ENCODE results near the gene MBP. TPM values are rescaled to one million over a fixed set of nuclear protein-coding genes. Genes with fewer than 3 reads are reported as not detected.

The MBP gene
- total RNA-seq, 4 donors from 2014 or later, result 28.6 to 55.0 (median 50.4) TPM

DNA sequence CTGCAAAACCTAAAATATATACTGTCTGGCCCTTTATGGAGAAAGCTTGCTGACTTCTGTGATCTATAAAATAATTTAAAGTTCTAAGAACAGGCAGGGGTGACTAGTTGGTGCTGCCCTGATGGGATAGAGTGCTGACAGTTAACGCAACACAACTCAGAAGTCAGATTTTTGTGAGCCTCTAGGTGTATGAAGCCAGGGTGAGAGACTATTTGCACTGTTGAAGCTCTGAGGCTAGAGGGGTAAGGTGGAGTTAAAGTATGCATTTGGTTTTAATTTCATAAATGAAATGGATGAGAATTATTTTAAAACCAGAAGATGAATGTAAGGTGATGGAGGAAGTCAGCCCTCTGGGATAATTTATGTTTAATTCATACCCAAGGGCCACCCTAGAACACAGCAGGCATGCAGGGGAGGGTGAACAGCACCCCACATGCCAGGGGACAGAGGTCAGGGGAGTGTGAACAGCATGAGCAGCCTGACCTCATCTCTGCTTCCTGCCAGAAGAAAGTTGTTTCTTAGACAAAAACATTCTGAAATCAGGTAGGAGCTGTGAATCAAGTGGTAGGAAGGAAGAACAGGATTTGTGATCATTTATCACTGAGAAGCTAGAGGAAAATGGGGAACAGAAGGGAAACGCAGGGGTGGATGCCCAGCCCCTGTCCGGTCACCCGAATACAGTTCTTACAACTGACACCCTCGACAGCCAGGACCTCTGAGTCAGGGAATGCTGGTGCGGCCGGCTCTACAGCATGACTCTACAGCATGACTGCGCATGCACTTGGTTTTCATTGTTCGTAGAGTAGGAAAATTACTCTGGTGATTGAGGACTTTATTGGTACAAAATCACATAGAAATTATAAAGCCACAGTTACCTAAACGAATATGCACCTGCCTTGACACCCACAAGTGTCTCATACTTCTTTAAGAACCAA, 93.1 kb downstream of the MBP start:
- Histone ChIP-seq H3K4me3 (no peak overlapping the region), H3K9me3 (no peaks in the 10 kb centered on the region), H3K27me3 (no peaks in the 10 kb centered on the region), H3K36me3 (no peaks in the 10 kb centered on the region), H3K4me1 (peaks cover 24 to 27% of the 10 kb centered on the region in 2 donors), H3K27ac (peak overlapping the region; percentile 60 to 76 (median 70))
- DNase-seq, result peak in 1 of 2 donors; percentile 68
- intact Hi-C loops (cut with DNase I; ENCODE audit: low total_unique reads) (no loop called here), in situ Hi-C loops (cut with MboI; ENCODE audit: low sequenced_read_pairs in 4 of 4) (no loop called here)
- ATAC-seq, result peak; percentile 42 to 77
- no peak for TF ChIP-seq POLR2A (IDR thresholded peaks at IDR 0.05)
- TF ChIP-seq, protein P1, sequence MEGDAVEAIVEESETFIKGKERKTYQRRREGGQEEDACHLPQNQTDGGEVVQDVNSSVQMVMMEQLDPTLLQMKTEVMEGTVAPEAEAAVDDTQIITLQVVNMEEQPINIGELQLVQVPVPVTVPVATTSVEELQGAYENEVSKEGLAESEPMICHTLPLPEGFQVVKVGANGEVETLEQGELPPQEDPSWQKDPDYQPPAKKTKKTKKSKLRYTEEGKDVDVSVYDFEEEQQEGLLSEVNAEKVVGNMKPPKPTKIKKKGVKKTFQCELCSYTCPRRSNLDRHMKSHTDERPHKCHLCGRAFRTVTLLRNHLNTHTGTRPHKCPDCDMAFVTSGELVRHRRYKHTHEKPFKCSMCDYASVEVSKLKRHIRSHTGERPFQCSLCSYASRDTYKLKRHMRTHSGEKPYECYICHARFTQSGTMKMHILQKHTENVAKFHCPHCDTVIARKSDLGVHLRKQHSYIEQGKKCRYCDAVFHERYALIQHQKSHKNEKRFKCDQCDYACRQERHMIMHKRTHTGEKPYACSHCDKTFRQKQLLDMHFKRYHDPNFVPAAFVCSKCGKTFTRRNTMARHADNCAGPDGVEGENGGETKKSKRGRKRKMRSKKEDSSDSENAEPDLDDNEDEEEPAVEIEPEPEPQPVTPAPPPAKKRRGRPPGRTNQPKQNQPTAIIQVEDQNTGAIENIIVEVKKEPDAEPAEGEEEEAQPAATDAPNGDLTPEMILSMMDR (IDR thresholded peaks at IDR 0.05 in 4 of 5, conservative IDR thresholded peaks at IDR 0.05 in 1 of 5), result no peak

DNA sequence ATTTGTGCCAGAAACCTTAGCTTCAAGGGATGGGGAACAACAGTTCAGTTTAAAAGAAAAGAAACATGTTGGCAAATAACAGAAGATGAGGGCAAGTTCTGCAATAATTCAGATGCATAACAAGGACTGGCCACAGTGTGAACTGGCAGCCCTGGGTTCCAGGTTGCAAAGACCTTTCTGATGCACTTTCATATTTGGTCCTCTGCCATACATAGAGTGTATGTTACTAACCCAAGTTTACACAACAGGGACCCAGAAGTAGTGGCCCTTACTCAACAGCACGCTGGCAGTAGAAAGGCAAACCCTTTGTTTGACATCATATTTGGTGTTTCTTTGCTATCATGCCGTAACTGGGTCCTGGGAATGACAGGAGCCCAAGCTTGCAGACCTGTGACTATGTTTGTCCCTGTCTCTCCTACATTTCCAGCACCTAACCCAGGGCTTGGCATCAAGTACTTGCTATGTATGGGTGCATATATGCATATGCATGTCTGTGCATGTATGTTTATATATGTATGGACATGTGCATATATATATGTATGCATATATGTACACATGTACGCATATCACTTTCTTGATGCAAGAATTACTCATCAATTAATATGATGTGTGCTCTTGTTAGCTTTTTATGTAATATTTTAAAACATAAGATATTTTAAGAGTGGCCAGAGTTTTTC, 94.3 kb downstream of the MBP start:
- TF ChIP-seq, protein P1 (IDR thresholded peaks at IDR 0.05 in 4 of 5, conservative IDR thresholded peaks at IDR 0.05 in 1 of 5), result no peak
- H3K4me3 ChIP-seq, result no peak overlapping the region
- DNase-seq (no peak), ATAC-seq (no peak)
- H3K27ac ChIP-seq, result peak overlapping the region; percentile 60 to 76 (median 70)
- H3K36me3 ChIP-seq, result no peaks in the 10 kb centered on the region
- no peaks in the 10 kb centered on the region for H3K27me3 ChIP-seq
- peaks cover 24 to 27% of the 10 kb centered on the region in 2 donors for H3K4me1 ChIP-seq
- H3K9me3 ChIP-seq, result no peaks in the 10 kb centered on the region
- intact Hi-C loops (cut with DNase I; ENCODE audit: low total_unique reads) (no loop called here), in situ Hi-C loops (cut with MboI; ENCODE audit: low sequenced_read_pairs in 4 of 4) (no loop called here)

DNA sequence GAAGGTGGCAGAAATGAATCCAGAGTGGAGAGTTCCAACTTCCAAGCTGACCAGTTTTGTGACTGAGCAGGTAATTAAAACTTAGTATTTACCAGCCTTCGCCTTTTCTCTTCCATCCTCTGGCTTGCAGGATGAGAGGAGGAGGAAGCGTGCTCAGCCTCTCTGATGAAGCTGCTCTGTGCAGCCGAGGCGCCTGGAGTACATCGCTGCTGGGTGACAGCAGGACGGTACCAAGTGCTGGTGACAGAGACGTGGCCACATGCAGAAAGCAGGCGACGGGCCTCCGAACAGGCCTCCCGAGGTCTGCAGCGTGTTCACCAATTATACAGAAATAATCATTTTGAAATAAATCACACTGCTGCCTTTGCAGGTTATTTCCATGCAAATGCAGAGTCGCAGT, 95.0 kb downstream of the MBP start:
- Histone ChIP-seq H3K4me3 (no peak overlapping the region), H3K4me1 (peaks cover 19 to 21% of the 10 kb centered on the region in 2 donors), H3K27me3 (no peaks in the 10 kb centered on the region), H3K9me3 (no peaks in the 10 kb centered on the region), H3K36me3 (no peaks in the 10 kb centered on the region), H3K27ac (peak overlapping the region in 1 of 4 donors; percentile 20)
- DNase-seq (no peak), ATAC-seq (no peak)
- intact Hi-C loops (cut with DNase I; ENCODE audit: low total_unique reads) (no loop called here), in situ Hi-C loops (cut with MboI; ENCODE audit: low sequenced_read_pairs in 4 of 4) (no loop called here)
- TF ChIP-seq POLR2A (IDR thresholded peaks at IDR 0.05), result no peak
- TF ChIP-seq, protein P1 (IDR thresholded peaks at IDR 0.05 in 4 of 5, conservative IDR thresholded peaks at IDR 0.05 in 1 of 5), result no peak

DNA sequence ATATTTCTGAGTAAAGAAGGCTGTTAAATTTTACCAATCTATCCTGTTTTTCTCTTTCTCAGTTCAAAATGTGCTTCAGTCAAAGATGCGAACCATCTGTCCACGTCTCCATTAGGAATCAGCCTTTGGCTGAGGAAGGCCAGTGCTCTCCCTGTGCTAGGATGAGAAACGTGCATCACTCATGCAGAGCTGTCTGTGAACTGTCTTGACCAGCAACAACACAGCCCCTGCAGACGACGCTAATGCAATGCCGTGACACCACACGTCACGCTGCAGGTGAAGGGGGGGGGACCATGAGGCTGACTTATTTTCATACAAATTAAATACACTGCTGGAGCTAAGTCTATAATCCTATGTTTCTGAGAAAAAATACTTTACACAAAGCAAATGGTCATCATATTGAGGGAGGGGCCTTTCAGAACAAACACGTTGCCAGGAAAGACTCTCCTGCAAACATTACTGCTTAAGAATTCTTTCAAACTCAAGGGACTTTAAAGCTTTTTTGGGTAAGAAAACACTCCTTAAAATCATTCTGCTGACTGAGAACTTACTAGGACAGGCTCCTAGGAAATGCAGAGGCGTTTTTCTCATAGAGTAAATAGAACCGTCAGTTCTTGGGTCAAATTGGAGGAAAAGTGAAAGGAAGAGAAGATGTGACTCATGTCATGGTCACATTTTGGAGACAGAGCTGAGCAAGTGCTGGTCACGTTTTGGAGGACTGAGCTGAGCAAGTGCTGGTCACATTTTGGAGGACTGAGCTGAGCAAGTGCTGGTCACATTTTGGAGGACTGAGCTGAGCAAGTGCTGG, 97.0 kb downstream of the MBP start:
- Histone ChIP-seq H3K27ac (no peak overlapping the region), H3K4me1 (peaks cover 13 to 18% of the 10 kb centered on the region in 2 donors), H3K4me3 (no peak overlapping the region), H3K36me3 (no peaks in the 10 kb centered on the region), H3K9me3 (no peaks in the 10 kb centered on the region), H3K27me3 (no peaks in the 10 kb centered on the region)
- in situ Hi-C loops (cut with MboI; ENCODE audit: low sequenced_read_pairs in 4 of 4), result no loop called here
- DNase-seq, result no peak
- intact Hi-C loops (cut with DNase I; ENCODE audit: low total_unique reads), result no loop called here
- no peak for TF ChIP-seq POLR2A (IDR thresholded peaks at IDR 0.05)
- TF ChIP-seq, protein P1 (IDR thresholded peaks at IDR 0.05 in 4 of 5, conservative IDR thresholded peaks at IDR 0.05 in 1 of 5), result no peak
- ATAC-seq, result no peak

Data from gastrocnemius medialis (tissue), 4 donors.